BE2C (cell line): Measurements from ENCODE around the gene SIPA1L3.

ENCODE experiments used
- DNase-seq: peaks from one replicate; pipeline ENCODE4 v3.0.0-alpha.2; 2020
- H3K27me3 ChIP-seq: fragments of 250-450 bp; sonication (Bioruptor Pico); 2 replicates; pipeline ENCODE4 v1.5.1; 2020; ENCODE audit warnings: mild to moderate bottlenecking
- H3K36me3 ChIP-seq: fragments of 250-450 bp; sonication (Bioruptor Pico); 2 replicates; pipeline ENCODE4 v1.5.1; 2020; ENCODE audit warnings: mild to moderate bottlenecking
- H3K4me1 ChIP-seq: fragments of 250-450 bp; sonication (Bioruptor Pico); 2 replicates; pipeline ENCODE4 v1.5.1; 2020
- H3K4me3 ChIP-seq: 2 replicates; pipeline ENCODE4 v1.5.1; 2011; ENCODE audit warnings: low read depth, low read length
- H3K9me3 ChIP-seq: fragments of 250-450 bp; sonication (Bioruptor Pico); 2 replicates; pipeline ENCODE4 v1.5.1; 2020
- CTCF ChIP-seq: IDR thresholded peaks from 2 replicates; pipeline ENCODE4 v1.5.1; 2012; ENCODE audit warnings: mild to moderate bottlenecking, low read depth, low read length

Gene SIPA1L3

GRCh38 chr19:38055010-38055409 is 148.0 kb downstream of the SIPA1L3 start:
- DNase-seq: no peak
- Histone ChIP-seq H3K4me1 (0 out of 2 replicates have a peak, but pooled peaks cover 2% of the 10 kb centered on the region), H3K4me3 (no peak overlapping the region), H3K36me3 (no peaks in the 10 kb centered on the region), H3K27me3 (no peaks in the 10 kb centered on the region), H3K9me3 (no peaks in the 10 kb centered on the region)
- TF ChIP-seq CTCF: no peak

GRCh38 chr19:38055655-38056521 is 148.9 kb downstream of the SIPA1L3 start:
- Histone ChIP-seq H3K4me1 (0 out of 2 replicates have a peak, but pooled peaks cover 2% of the 10 kb centered on the region), H3K4me3 (no peak overlapping the region), H3K27me3 (no peaks in the 10 kb centered on the region), H3K9me3 (no peaks in the 10 kb centered on the region), H3K36me3 (no peaks in the 10 kb centered on the region)
- no peak for DNase-seq
- no peak for TF ChIP-seq CTCF

GRCh38 chr19:38056646-38057045 is 149.6 kb downstream of the SIPA1L3 start:
- Histone ChIP-seq H3K4me3 (no peak overlapping the region), H3K9me3 (no peaks in the 10 kb centered on the region), H3K27me3 (no peaks in the 10 kb centered on the region), H3K36me3 (no peaks in the 10 kb centered on the region), H3K4me1 (0 out of 2 replicates have a peak, but pooled peaks cover 2% of the 10 kb centered on the region)
- TF ChIP-seq CTCF: no peak
- DNase-seq: no peak

- Histone ChIP-seq H3K36me3 (no peaks in the 10 kb centered on the region), H3K9me3 (no peaks in the 10 kb centered on the region), H3K4me3 (no peak overlapping the region), H3K4me1 (peaks cover 6% of the 10 kb centered on the region; the same call in 1 of the 2 replicates), H3K27me3 (no peaks in the 10 kb centered on the region)
- peak; percentile 48 for DNase-seq
- no peak for TF ChIP-seq CTCF
Observed at GRCh38 chr19:38057959-38058690, 151.1 kb downstream of the SIPA1L3 start.

GRCh38 chr19:38059897-38060296 is 152.9 kb downstream of the SIPA1L3 start:
- Histone ChIP-seq H3K27me3 (no peaks in the 10 kb centered on the region), H3K36me3 (no peaks in the 10 kb centered on the region), H3K4me3 (no peak overlapping the region), H3K4me1 (peaks cover 10% of the 10 kb centered on the region; the same call in 1 of the 2 replicates), H3K9me3 (no peaks in the 10 kb centered on the region)
- no peak for DNase-seq
- no peak for TF ChIP-seq CTCF

GRCh38 chr19:38060331-38060730 is 153.3 kb downstream of the SIPA1L3 start:
- Histone ChIP-seq H3K9me3 (no peaks in the 10 kb centered on the region), H3K36me3 (no peaks in the 10 kb centered on the region), H3K4me1 (peaks cover 10% of the 10 kb centered on the region; the same call in 1 of the 2 replicates), H3K27me3 (no peaks in the 10 kb centered on the region), H3K4me3 (no peak overlapping the region)
- no peak for TF ChIP-seq CTCF
- DNase-seq: no peak
